Neural cell (in vitro differentiated cells): ENCODE measurements around the gene HES4. TPM values are rescaled to one million over a fixed set of nuclear protein-coding genes. Genes with fewer than 3 reads are reported as not detected.
A peak's percentile ranks its signal among the peaks of the same experiment; 100 is the strongest.
"Not testable (repeated sequence)": the region's sequence is repeated elsewhere in the genome, so short reads cannot be mapped to it uniquely, and the experiment has no call there.

Source experiments
- H2AFZ ChIP-seq: fragments of 200-600, 300-800 bp; sonication (generic), shearing (Covaris generic); 2 replicates; pipeline ENCODE4 v1.6.0; 2014; ENCODE audit warnings: low read depth, mild to moderate bottlenecking, antibody characterized with exemption, low read length, moderate library complexity
- H3F3A ChIP-seq: fragments of 200-600 bp; shearing (Covaris generic); 2 replicates; pipeline ENCODE4 v1.6.1; 2016; ENCODE audit warnings: mild to moderate bottlenecking, moderate library complexity, mixed read lengths, antibody characterized with exemption, low read length; ENCODE audit not compliant: insufficient read depth, poor library complexity, severe bottlenecking
- H3K27ac ChIP-seq: fragments of 200-600, 300-800 bp; sonication (generic), shearing (Covaris generic); 2 replicates; pipeline ENCODE4 v1.5.1; 2014; ENCODE audit warnings: mild to moderate bottlenecking, low read length, moderate library complexity
- H3K27me3 ChIP-seq: fragments of 300-800, 200-600 bp; sonication (generic), shearing (Covaris generic); 2 replicates; pipeline ENCODE4 v1.6.0; 2014; ENCODE audit warnings: mild to moderate bottlenecking, low read depth, low read length, moderate library complexity; ENCODE audit not compliant: insufficient read depth
- H3K36me3 ChIP-seq: fragments of 300-800, 200-600 bp; sonication (generic), shearing (Covaris generic); 2 replicates; pipeline ENCODE4 v1.5.1; 2014; ENCODE audit warnings: mild to moderate bottlenecking, antibody characterized with exemption, low read length, moderate library complexity; ENCODE audit not compliant: insufficient read depth
- H3K4me2 ChIP-seq: fragments of 300-800, 200-600 bp; sonication (generic), shearing (Covaris generic); 2 replicates; pipeline ENCODE4 v1.6.0; 2014; ENCODE audit warnings: mild to moderate bottlenecking, low read length
- H3K4me3 ChIP-seq: fragments of 300-800, 200-600 bp; sonication (generic), shearing (Covaris generic); 2 replicates; pipeline ENCODE4 v1.5.1; 2014; ENCODE audit warnings: mild to moderate bottlenecking, low read length, moderate library complexity
- H3K79me2 ChIP-seq: fragments of 200-600 bp; shearing (Covaris generic); replicated peaks from 2 replicates; pipeline ENCODE4 v1.6.0; 2014; ENCODE audit warnings: mild to moderate bottlenecking, low read length, moderate library complexity; ENCODE audit not compliant: insufficient read depth
- H3K9ac ChIP-seq: fragments of 300-800, 200-600 bp; sonication (generic), shearing (Covaris generic); 2 replicates; pipeline ENCODE4 v1.6.1; 2016; ENCODE audit warnings: mild to moderate bottlenecking, low read length, mixed read lengths
- H3K9me2 ChIP-seq: fragments of 200-600 bp; shearing (Covaris generic); 2 replicates; pipeline ENCODE4 v1.6.1; 2016; ENCODE audit warnings: mild to moderate bottlenecking, low read length, mixed read lengths; ENCODE audit not compliant: insufficient read depth
- H3K9me3 ChIP-seq: fragments of 200-600, 300-800 bp; sonication (generic), shearing (Covaris generic); 2 replicates; pipeline ENCODE4 v1.6.1; 2016; ENCODE audit warnings: mild to moderate bottlenecking, mixed run types, low read length, moderate library complexity, mixed read lengths
- H4K20me1 ChIP-seq: fragments of 200-600 bp; shearing (Covaris generic); 2 replicates; pipeline ENCODE4 v1.6.1; 2016; ENCODE audit warnings: mild to moderate bottlenecking, mixed run types; ENCODE audit not compliant: insufficient read depth
- CTCF ChIP-seq: fragments of 450-650 bp; IDR thresholded peaks from 2 replicates; pipeline ENCODE4 v1.5.1; 2014; ENCODE audit warnings: antibody characterized with exemption, mild to moderate bottlenecking, moderate library complexity; ENCODE audit not compliant: poor library complexity, severe bottlenecking
- EP300 ChIP-seq: fragments of 450-650 bp; conservative IDR thresholded peaks from 2 replicates; pipeline ENCODE4 v1.6.1; 2014; ENCODE audit warnings: antibody characterized with exemption, mild to moderate bottlenecking, moderate library complexity; ENCODE audit not compliant: poor library complexity, severe bottlenecking
- EZH2 ChIP-seq: fragments of 200-600, 300-800 bp; shearing (Covaris generic), sonication (generic); IDR thresholded peaks from 2 replicates; pipeline ENCODE4 v1.6.1; 2014; ENCODE audit warnings: antibody characterized with exemption, low read length, borderline replicate concordance, mild to moderate bottlenecking; ENCODE audit not compliant: insufficient read depth, poor library complexity, severe bottlenecking
- MXI1 ChIP-seq: fragments of 450-650 bp; conservative IDR thresholded peaks from 2 replicates; pipeline ENCODE4 v1.6.1; 2014; ENCODE audit warnings: antibody characterized with exemption, mild to moderate bottlenecking; ENCODE audit not compliant: poor library complexity, severe bottlenecking
- POLR2AphosphoS5 ChIP-seq: IDR thresholded peaks from 2 replicates; pipeline ENCODE4 v1.6.1; 2012
- RAD21 ChIP-seq: fragments of 450-650 bp; conservative IDR thresholded peaks from 2 replicates; pipeline ENCODE4 v1.6.1; 2014; ENCODE audit warnings: antibody characterized with exemption, mild to moderate bottlenecking, moderate library complexity
- REST ChIP-seq: IDR thresholded peaks from 2 replicates; pipeline ENCODE4 v1.6.1; 2012; ENCODE audit warnings: borderline replicate concordance
- SMC3 ChIP-seq: fragments of 450-650 bp; conservative IDR thresholded peaks from 2 replicates; pipeline ENCODE4 v1.6.1; 2014; ENCODE audit warnings: antibody characterized with exemption, mild to moderate bottlenecking, moderate library complexity; ENCODE audit not compliant: poor library complexity
- TAF1 ChIP-seq: IDR thresholded peaks from 2 replicates; pipeline ENCODE4 v1.6.1; 2012; ENCODE audit warnings: low read depth
- polyA plus RNA-seq: library from polyadenylated mRNA; depleted of rRNA; stranded (reverse); fragments of >200 nt; gene quantifications from 2 replicates; pipeline ENCODE4 v1.2.3, GENCODE V29; 2014

Gene HES4
- polyA plus RNA-seq, 1 donor from 2014 or later, result 196 TPM

GRCh38 chr1:978069-978834, 21.6 kb downstream of the HES4 start (continued):
- no peak for TF ChIP-seq MXI1

- not testable (repeated sequence) for H3K9ac ChIP-seq, H3K79me2 ChIP-seq, H3K27me3 ChIP-seq
Measured at GRCh38 chr1:976791-977190, 23.1 kb downstream of the HES4 start.

GRCh38 chr1:975896-976683, 23.8 kb downstream of the HES4 start:
- H3K9me2 ChIP-seq, result no peaks in the 10 kb centered on the region
- no peak overlapping the region for H2AFZ ChIP-seq
- H3K4me3 ChIP-seq, result no peak overlapping the region

More at GRCh38 chr1:976791-977190, 23.1 kb downstream of the HES4 start:
- not testable (repeated sequence) for H3K4me2 ChIP-seq, H3K9me3 ChIP-seq, H3K36me3 ChIP-seq, H2AFZ ChIP-seq, H3K4me3 ChIP-seq, H3F3A ChIP-seq, H4K20me1 ChIP-seq, H3K27ac ChIP-seq, H3K9me2 ChIP-seq

More at GRCh38 chr1:975896-976683, 23.8 kb downstream of the HES4 start:
- Histone ChIP-seq H3K36me3 (no peaks in the 10 kb centered on the region), H3K4me2 (no peak overlapping the region), H3K9ac (no peak overlapping the region), H3F3A (no peaks in the 10 kb centered on the region), H3K27me3 (peaks cover 7% of the 10 kb centered on the region), H3K9me3 (no peaks in the 10 kb centered on the region), H3K79me2 (no peaks in the 10 kb centered on the region), H4K20me1 (no peaks in the 10 kb centered on the region), H3K27ac (no peak overlapping the region)
- TF ChIP-seq MXI1 (no peak), SMC3 (peak; percentile 47), POLR2AphosphoS5 (no peak), RAD21 (peak; percentile 43), EP300 (no peak), EZH2 (no peak), CTCF (peak; percentile 53), TAF1 (no peak), REST (no peak)
